ENCODE measurements around the gene RABGEF1. TPM values are rescaled to one million over a fixed set of nuclear protein-coding genes. Genes with fewer than 3 reads are reported as not detected.
A peak's percentile ranks its signal among the peaks of the same experiment; 100 is the strongest.

Gene RABGEF1
- total and polyA plus RNA-seq, 2 experiments from 2014 or later, result 16.3 to 28.1 TPM

DNA sequence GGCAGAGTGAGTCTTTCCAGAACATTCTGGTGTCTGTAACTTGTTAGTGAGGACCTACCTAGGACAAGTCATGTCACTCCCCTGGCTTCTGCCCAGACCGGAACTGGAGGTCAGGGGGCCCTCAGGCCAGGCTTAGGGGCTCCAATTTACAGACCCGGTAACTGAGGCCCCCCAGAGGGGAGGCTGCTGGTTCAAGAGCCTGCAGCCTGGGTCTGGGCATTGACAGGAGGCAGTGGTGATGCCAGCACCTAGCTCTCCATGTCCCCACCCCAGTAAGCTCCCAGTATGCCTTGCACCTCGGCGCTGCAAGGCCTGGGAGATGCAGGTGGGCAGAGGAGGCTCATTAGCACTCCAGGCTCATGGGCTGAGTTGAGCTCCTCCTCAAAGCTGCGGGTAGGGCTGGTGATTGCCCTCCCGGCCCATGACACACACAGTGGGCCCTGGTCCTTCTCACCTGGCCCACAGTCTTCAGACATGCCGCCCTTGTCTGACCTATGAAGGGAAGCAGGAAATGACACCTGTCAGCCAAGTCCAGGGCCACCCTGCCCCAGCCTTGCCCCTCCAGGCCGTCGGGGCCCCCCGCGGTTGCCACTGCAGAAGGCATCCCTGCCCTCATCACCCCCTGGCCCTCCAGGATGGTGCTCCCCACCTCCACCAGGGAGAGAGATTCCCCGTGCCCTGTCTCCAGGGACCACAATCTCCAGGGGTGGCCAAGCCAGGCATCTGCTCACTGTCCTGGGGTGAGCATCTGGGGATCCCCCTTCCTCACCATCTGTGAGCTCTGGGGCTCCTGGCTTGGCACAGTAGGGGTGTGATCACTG lies 92.2 kb downstream of the RABGEF1 start:
- DNase-seq (ENCODE audit: low spot score), result no peak
- no peaks in the 10 kb centered on the region for H3K4me1 ChIP-seq (ENCODE audit: insufficient read depth)
- H3K36me3 ChIP-seq (replicated peaks; ENCODE audit: insufficient read depth, low read depth), result no peaks in the 10 kb centered on the region
- H2AFZ ChIP-seq, result no peak overlapping the region
- no peak overlapping the region for H3K4me2 ChIP-seq
- no peaks in the 10 kb centered on the region for H3K79me2 ChIP-seq
- H3K9me2 ChIP-seq (replicated peaks; ENCODE audit: insufficient read depth), result no peaks in the 10 kb centered on the region
- 93% methylated on average over 12 of the region's 12 CpGs for WGBS (ENCODE audit: low lambda C conversion rate, missing lambda C conversion rate)
- H3K4me3 ChIP-seq, result no peak overlapping the region
- TF ChIP-seq EZH2 (IDR thresholded peaks at IDR 0.05; ENCODE audit: borderline replicate concordance), result no peak
- TF ChIP-seq EZH2phosphoT487 (IDR thresholded peaks at IDR 0.05; ENCODE audit: low read depth, severe bottlenecking, unreplicated experiment), result no peak
- TF ChIP-seq, protein P1, sequence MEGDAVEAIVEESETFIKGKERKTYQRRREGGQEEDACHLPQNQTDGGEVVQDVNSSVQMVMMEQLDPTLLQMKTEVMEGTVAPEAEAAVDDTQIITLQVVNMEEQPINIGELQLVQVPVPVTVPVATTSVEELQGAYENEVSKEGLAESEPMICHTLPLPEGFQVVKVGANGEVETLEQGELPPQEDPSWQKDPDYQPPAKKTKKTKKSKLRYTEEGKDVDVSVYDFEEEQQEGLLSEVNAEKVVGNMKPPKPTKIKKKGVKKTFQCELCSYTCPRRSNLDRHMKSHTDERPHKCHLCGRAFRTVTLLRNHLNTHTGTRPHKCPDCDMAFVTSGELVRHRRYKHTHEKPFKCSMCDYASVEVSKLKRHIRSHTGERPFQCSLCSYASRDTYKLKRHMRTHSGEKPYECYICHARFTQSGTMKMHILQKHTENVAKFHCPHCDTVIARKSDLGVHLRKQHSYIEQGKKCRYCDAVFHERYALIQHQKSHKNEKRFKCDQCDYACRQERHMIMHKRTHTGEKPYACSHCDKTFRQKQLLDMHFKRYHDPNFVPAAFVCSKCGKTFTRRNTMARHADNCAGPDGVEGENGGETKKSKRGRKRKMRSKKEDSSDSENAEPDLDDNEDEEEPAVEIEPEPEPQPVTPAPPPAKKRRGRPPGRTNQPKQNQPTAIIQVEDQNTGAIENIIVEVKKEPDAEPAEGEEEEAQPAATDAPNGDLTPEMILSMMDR (IDR thresholded peaks at IDR 0.05; ENCODE audit: poor library complexity), result no peak
- H4K20me1 ChIP-seq (ENCODE audit: insufficient read depth, poor library complexity, severe bottlenecking), result no peaks in the 10 kb centered on the region
- no peaks in the 10 kb centered on the region for H3K27me3 ChIP-seq
- H3K27ac ChIP-seq, result no peak overlapping the region
- no peaks in the 10 kb centered on the region for H3K9me3 ChIP-seq (ENCODE audit: low read depth)

DNA sequence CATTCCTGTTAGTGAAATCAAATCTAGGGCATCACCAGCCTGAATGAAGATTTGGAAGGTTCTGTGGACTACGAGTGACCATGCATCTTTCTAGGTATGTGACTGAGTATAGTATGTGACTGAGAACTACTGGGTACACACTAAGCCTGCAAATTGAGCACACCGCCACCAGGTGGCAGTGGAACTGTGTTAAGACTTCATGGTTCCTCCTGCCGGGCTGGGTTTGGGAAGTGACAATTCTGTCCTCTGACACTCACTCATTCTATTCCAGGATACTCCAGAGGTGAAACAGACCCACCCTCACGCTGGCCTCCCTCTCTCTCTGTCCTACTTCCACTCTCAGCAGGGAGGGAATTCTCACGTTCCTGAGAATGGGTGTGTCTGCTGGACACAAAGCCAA lies 96.5 kb downstream of the RABGEF1 start:
- Histone ChIP-seq H3K27me3 (no peaks in the 10 kb centered on the region), H3K36me3 (replicated peaks; ENCODE audit: insufficient read depth, low read depth) (no peaks in the 10 kb centered on the region), H3K4me2 (no peak overlapping the region), H3K27ac (no peak overlapping the region), H3K4me3 (no peak overlapping the region), H4K20me1 (ENCODE audit: insufficient read depth, poor library complexity, severe bottlenecking) (no peaks in the 10 kb centered on the region), H3K4me1 (ENCODE audit: insufficient read depth) (no peaks in the 10 kb centered on the region), H2AFZ (no peak overlapping the region), H3K9me3 (ENCODE audit: low read depth) (no peaks in the 10 kb centered on the region), H3K79me2 (no peaks in the 10 kb centered on the region), H3K9me2 (replicated peaks; ENCODE audit: insufficient read depth) (no peaks in the 10 kb centered on the region)
- TF ChIP-seq, protein P1 (IDR thresholded peaks at IDR 0.05; ENCODE audit: poor library complexity), result peak; percentile 30
- TF ChIP-seq EZH2phosphoT487 (IDR thresholded peaks at IDR 0.05; ENCODE audit: low read depth, severe bottlenecking, unreplicated experiment), result no peak
- no peak for TF ChIP-seq EZH2 (IDR thresholded peaks at IDR 0.05; ENCODE audit: borderline replicate concordance)
- WGBS (ENCODE audit: low lambda C conversion rate, missing lambda C conversion rate), result 35% methylated on average over 5 of the region's 5 CpGs
- peak; percentile 33 for DNase-seq (ENCODE audit: low spot score)

GRCh38 chr7:66837661-66838060 lies 97.1 kb downstream of the RABGEF1 start:
- no peaks in the 10 kb centered on the region for H3K9me2 ChIP-seq (replicated peaks; ENCODE audit: insufficient read depth)
- TF ChIP-seq, protein P1 (IDR thresholded peaks at IDR 0.05; ENCODE audit: poor library complexity), result no peak
- TF ChIP-seq EZH2phosphoT487 (IDR thresholded peaks at IDR 0.05; ENCODE audit: low read depth, severe bottlenecking, unreplicated experiment) (no peak), EZH2 (IDR thresholded peaks at IDR 0.05; ENCODE audit: borderline replicate concordance) (no peak)
- H3K79me2 ChIP-seq, result no peaks in the 10 kb centered on the region
- no peaks in the 10 kb centered on the region for H4K20me1 ChIP-seq (ENCODE audit: insufficient read depth, poor library complexity, severe bottlenecking)
- H3K36me3 ChIP-seq (replicated peaks; ENCODE audit: insufficient read depth, low read depth), result no peaks in the 10 kb centered on the region
- H3K4me2 ChIP-seq, result no peak overlapping the region
- no peak overlapping the region for H3K4me3 ChIP-seq
- no peaks in the 10 kb centered on the region for H3K9me3 ChIP-seq (ENCODE audit: low read depth)
- DNase-seq (ENCODE audit: low spot score), result no peak
- H3K4me1 ChIP-seq (ENCODE audit: insufficient read depth), result no peaks in the 10 kb centered on the region
- no peak overlapping the region for H2AFZ ChIP-seq
- 94% methylated on average over 6 of the region's 9 CpGs for WGBS (ENCODE audit: low lambda C conversion rate, missing lambda C conversion rate)
- no peaks in the 10 kb centered on the region for H3K27me3 ChIP-seq
- no peak overlapping the region for H3K27ac ChIP-seq

Data from hepatocyte (in vitro differentiated cells).